ENCODE measurements around the gene RBM15. TPM values are rescaled to one million over a fixed set of nuclear protein-coding genes. Genes with fewer than 3 reads are reported as not detected.

RBM15 gene
- total RNA-seq, 4 donors from 2014 or later, result 39.3 to 69.7 (median 48.0) TPM

DNA sequence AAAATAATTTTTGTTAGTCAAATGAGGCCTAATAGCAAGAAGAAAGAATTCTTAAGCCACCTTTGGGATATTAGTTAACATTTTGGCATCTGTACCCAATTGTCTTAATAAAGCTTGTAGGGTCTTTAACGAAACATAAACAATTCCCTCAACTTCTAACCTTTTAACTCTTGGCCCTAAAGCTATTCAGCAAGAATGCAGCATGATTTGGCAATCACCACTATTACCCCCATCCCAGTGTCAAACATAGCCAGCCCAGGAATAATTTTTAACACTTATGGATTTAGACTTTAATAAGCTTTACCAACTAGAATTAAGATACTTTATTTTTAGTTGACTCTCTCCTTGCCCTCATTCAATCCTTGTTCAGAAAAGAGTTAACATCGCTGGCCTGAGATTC lies 54.1 kb downstream of the RBM15 start:
- H3K36me3 ChIP-seq, result no peaks in the 10 kb centered on the region
- no peaks in the 10 kb centered on the region for H3K9me3 ChIP-seq
- in situ Hi-C loops (cut with MboI; ENCODE audit: low pct_ligation_motif_present in 1 of 4, low pct_unique_long_range_greater_than_20kb in 1 of 4, low sequenced_read_pairs in 3 of 4), result no loop called here
- intact Hi-C loops (cut with DNase I; ENCODE audit: low total_unique reads), result no loop called here
- H3K27me3 ChIP-seq, result no peaks in the 10 kb centered on the region
- TF ChIP-seq POLR2A (IDR thresholded peaks at IDR 0.05), result no peak
- no peak for TF ChIP-seq POLR2AphosphoS5 (IDR thresholded peaks at IDR 0.05)
- TF ChIP-seq EP300 (IDR thresholded peaks at IDR 0.05; ENCODE audit: low read depth), result no peak
- TF ChIP-seq, protein P1, sequence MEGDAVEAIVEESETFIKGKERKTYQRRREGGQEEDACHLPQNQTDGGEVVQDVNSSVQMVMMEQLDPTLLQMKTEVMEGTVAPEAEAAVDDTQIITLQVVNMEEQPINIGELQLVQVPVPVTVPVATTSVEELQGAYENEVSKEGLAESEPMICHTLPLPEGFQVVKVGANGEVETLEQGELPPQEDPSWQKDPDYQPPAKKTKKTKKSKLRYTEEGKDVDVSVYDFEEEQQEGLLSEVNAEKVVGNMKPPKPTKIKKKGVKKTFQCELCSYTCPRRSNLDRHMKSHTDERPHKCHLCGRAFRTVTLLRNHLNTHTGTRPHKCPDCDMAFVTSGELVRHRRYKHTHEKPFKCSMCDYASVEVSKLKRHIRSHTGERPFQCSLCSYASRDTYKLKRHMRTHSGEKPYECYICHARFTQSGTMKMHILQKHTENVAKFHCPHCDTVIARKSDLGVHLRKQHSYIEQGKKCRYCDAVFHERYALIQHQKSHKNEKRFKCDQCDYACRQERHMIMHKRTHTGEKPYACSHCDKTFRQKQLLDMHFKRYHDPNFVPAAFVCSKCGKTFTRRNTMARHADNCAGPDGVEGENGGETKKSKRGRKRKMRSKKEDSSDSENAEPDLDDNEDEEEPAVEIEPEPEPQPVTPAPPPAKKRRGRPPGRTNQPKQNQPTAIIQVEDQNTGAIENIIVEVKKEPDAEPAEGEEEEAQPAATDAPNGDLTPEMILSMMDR (IDR thresholded peaks at IDR 0.05), result no peak
- H3K4me1 ChIP-seq, result peaks cover 0 to 19% (median 10%) of the 10 kb centered on the region in 4 donors
- 76 to 89% methylated on average over 2 of the region's 2 CpGs for WGBS, 2 donors (ENCODE audit: low coverage in 1 of 2)
- H3K27ac ChIP-seq, result peak overlapping the region; percentile 33 to 55 (median 53)
- DNase-seq, result no peak
- no peak overlapping the region for H3K4me3 ChIP-seq

DNA sequence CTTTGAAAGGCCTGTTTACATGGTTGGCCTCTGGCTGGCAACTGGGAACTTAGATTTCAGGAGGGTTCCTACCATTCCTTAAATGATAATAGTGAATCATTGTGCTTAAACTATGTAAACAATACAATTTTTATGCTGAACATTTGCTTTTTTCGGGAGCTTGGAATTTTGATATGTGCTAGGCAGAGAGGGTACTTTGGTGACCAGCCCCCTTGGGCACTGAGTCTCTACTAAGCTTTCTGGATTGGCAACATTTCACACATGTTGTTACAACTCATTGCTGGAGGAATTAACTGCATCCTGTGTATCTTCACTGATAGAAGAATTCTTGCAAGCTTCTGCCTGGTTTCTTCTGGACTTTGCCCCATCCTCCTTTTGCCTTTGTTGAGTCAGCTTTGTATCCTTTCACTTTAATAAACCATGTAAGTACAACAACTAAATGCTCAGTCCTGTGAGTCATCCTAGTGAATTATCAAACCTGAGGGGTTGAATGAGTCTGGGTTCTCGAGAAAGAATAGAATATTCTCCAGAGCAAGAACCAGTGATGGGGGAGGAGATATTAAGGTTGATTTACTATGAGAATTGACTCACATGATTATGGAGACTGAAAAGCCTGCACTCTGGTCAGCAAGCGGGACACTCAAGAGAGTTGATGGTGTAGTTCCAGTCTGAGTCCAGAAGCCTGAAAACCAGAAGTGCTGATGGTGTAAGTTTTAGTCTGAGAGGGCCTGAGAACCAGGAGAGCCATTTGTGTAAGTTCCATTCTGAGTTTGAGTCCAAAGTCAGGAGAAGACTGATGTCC lies 54.7 kb downstream of the RBM15 start:
- H3K4me3 ChIP-seq, result no peak overlapping the region
- peak; percentile 32 for DNase-seq
- H3K27me3 ChIP-seq, result no peaks in the 10 kb centered on the region
- in situ Hi-C loops (cut with MboI; ENCODE audit: low pct_ligation_motif_present in 1 of 4, low pct_unique_long_range_greater_than_20kb in 1 of 4, low sequenced_read_pairs in 3 of 4), result no loop called here
- no peaks in the 10 kb centered on the region for H3K9me3 ChIP-seq
- peaks cover 0 to 2% (median 0%) of the 10 kb centered on the region in 4 donors for H3K36me3 ChIP-seq
- intact Hi-C loops (cut with DNase I; ENCODE audit: low total_unique reads), result no loop called here
- peak overlapping the region; percentile 41 to 55 (median 53) for H3K27ac ChIP-seq
- TF ChIP-seq, protein P1 (IDR thresholded peaks at IDR 0.05), result no peak
- TF ChIP-seq POLR2A (IDR thresholded peaks at IDR 0.05) (no peak), EP300 (IDR thresholded peaks at IDR 0.05; ENCODE audit: low read depth) (no peak), POLR2AphosphoS5 (IDR thresholded peaks at IDR 0.05) (peak in 1 of 3 donors; percentile 14)
- peaks cover 0 to 19% (median 10%) of the 10 kb centered on the region in 4 donors for H3K4me1 ChIP-seq
- WGBS, 2 donors (ENCODE audit: low coverage in 1 of 2), result 55 to 80% methylated on average over 1 to 3 of the region's 3 CpGs

DNA sequence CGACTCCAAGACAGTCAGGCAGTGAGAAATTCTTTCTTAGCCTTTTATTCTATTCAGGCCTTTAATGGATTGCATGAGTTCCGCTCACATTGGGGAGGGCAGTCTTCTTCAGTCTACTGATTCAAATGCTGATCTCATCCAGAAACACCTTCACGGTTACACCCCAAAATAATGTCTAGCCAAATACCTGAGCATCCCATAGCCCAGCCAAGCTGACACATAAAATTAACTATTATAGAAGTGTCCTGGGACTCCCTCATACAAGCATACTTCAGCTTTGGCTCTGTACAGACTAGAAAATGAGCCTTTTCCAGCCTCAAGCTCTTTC lies 55.3 kb downstream of the RBM15 start:
- WGBS, 2 donors (ENCODE audit: low coverage in 1 of 2), result 93% methylated on average over 3 of the region's 3 CpGs
- Histone ChIP-seq H3K27ac (peak overlapping the region; percentile 41 to 55 (median 53)), H3K9me3 (no peaks in the 10 kb centered on the region), H3K4me1 (peaks cover 0 to 19% (median 10%) of the 10 kb centered on the region in 4 donors), H3K27me3 (no peaks in the 10 kb centered on the region), H3K36me3 (peaks cover 0 to 5% (median 0%) of the 10 kb centered on the region in 4 donors), H3K4me3 (no peak overlapping the region)
- in situ Hi-C loops (cut with MboI; ENCODE audit: low pct_ligation_motif_present in 1 of 4, low pct_unique_long_range_greater_than_20kb in 1 of 4, low sequenced_read_pairs in 3 of 4), result no loop called here
- TF ChIP-seq POLR2A (IDR thresholded peaks at IDR 0.05) (no peak), EP300 (IDR thresholded peaks at IDR 0.05; ENCODE audit: low read depth) (no peak), POLR2AphosphoS5 (IDR thresholded peaks at IDR 0.05) (no peak)
- TF ChIP-seq, protein P1 (IDR thresholded peaks at IDR 0.05), result no peak
- intact Hi-C loops (cut with DNase I; ENCODE audit: low total_unique reads), result no loop called here
- no peak for DNase-seq

Other genes with a start within 250 kb of the RBM15 start
- under 1 TPM in 1 of 4 donors, not detected in 3; 0.41 TPM for gene UBL4B, start 226.9 kb upstream of the RBM15 start, total RNA-seq
- under 1 TPM in 3 of 4 donors, not detected in 1; under 0.01 to 0.37 (median 0.14) TPM for gene SLC6A17, start 188.9 kb upstream of the RBM15 start, total RNA-seq
- gene KCNC4, start 129.1 kb upstream of the RBM15 start, total RNA-seq, result 10 to 100 TPM in 1 of 4 donors, 1 to 10 TPM in 3; 1.8 to 25.8 (median 4.9) TPM
- 1 to 10 TPM in 3 of 4 donors, not detected in 1; 1.4 to 3.7 (median 3.2) TPM for gene SLC16A4, start 51.6 kb downstream of the RBM15 start, total RNA-seq
- gene LAMTOR5, start 68.3 kb downstream of the RBM15 start, total RNA-seq, result 100 to 1,000 TPM in 1 of 4 donors, 10 to 100 TPM in 2, 1 to 10 TPM in 1; 7.1 to 113 (median 38.2) TPM
- gene PROK1, start 111.8 kb downstream of the RBM15 start, total RNA-seq, result not detected
- gene KCNA10, start 179.8 kb downstream of the RBM15 start, total RNA-seq, result not detected

Measured in transverse colon (tissue), 4 donors.